Adipose tissue (tissue), 3 donors: ENCODE measurements around the gene PRKAG2. TPM values are rescaled to one million over a fixed set of nuclear protein-coding genes. Genes with fewer than 3 reads are reported as not detected.

Experiments
- H3K27ac ChIP-seq: one replicate; pipeline ENCODE4 v1.5.1; 2013; ENCODE audit warnings: low read depth, low read length
- WGBS, 3 donors: extraction: QIAGEN DNeasy Blood & Tissue Kit; methylation state at CpG; one replicate each; pipeline ENCODE4 v1.1.7; 2013; 5-methylcytosine and 5-hydroxymethylcytosine counted together
- polyA plus RNA-seq, 3 donors: library from polyadenylated mRNA; stranded (reverse); fragments of 200-250 nt; gene quantifications; one replicate each; pipeline ENCODE4 v1.2.3, GENCODE V29; 2013
- donor health status: healthy with polysubstance abuse.
- donor health status: Bipolar disorder and iron deficiency.
- donor health status: healthy.

The PRKAG2 gene
- polyA plus RNA-seq, 3 donors: 8.1 to 23.1 (median 22.2) TPM

GRCh38 chr7:151777495-151777880 is 99.4 kb downstream of the PRKAG2 start:
- 92 to 94% (median 93%) methylated on average over 5 of the region's 5 CpGs for WGBS, 3 donors

GRCh38 chr7:151776876-151777494 is 99.9 kb downstream of the PRKAG2 start:
- WGBS, 3 donors: 91 to 94% (median 94%) methylated on average over 12 of the region's 12 CpGs
- no peak overlapping the region for H3K27ac ChIP-seq

More at GRCh38 chr7:151777495-151777880, 99.4 kb downstream of the PRKAG2 start:
- no peak overlapping the region for H3K27ac ChIP-seq

- H3K27ac ChIP-seq: no peak overlapping the region
- 90 to 93% (median 91%) methylated on average over 8 of the region's 8 CpGs for WGBS, 3 donors
Observed at GRCh38 chr7:151776446-151776845, 100.5 kb downstream of the PRKAG2 start.

GRCh38 chr7:151775547-151776443 is 101.1 kb downstream of the PRKAG2 start:
- WGBS, 3 donors: 77 to 83% (median 79%) methylated on average over 14 of the region's 14 CpGs
- H3K27ac ChIP-seq: no peak overlapping the region

GRCh38 chr7:151774951-151775350 is 102.0 kb downstream of the PRKAG2 start:
- H3K27ac ChIP-seq: no peak overlapping the region
- WGBS, 3 donors: 93 to 98% (median 95%) methylated on average over 8 of the region's 8 CpGs

- H3K27ac ChIP-seq: no peak overlapping the region
- WGBS, 3 donors: 83 to 90% (median 87%) methylated on average over 9 of the region's 9 CpGs
Observed at GRCh38 chr7:151773797-151774196, 103.1 kb downstream of the PRKAG2 start.

GRCh38 chr7:151770232-151770631 is 106.7 kb downstream of the PRKAG2 start:
- H3K27ac ChIP-seq: no peak overlapping the region
- WGBS, 3 donors: 91 to 95% (median 92%) methylated on average over 4 of the region's 4 CpGs

- 81 to 91% (median 88%) methylated on average over 11 of the region's 11 CpGs for WGBS, 3 donors
- no peak overlapping the region for H3K27ac ChIP-seq
Observed at GRCh38 chr7:151769188-151769821, 107.6 kb downstream of the PRKAG2 start.

- no peak overlapping the region for H3K27ac ChIP-seq
- WGBS, 3 donors: 86 to 97% (median 87%) methylated on average over 2 of the region's 2 CpGs
Observed at GRCh38 chr7:151768805-151769187, 108.1 kb downstream of the PRKAG2 start.

GRCh38 chr7:151767557-151767956 is 109.4 kb downstream of the PRKAG2 start:
- WGBS, 3 donors: 88 to 96% (median 94%) methylated on average over 4 of the region's 4 CpGs
- no peak overlapping the region for H3K27ac ChIP-seq

- H3K27ac ChIP-seq: no peak overlapping the region
- WGBS, 3 donors: 83 to 87% (median 86%) methylated on average over 13 of the region's 13 CpGs
Observed at GRCh38 chr7:151764056-151764920, 112.6 kb downstream of the PRKAG2 start.

GRCh38 chr7:151763420-151763984 is 113.4 kb downstream of the PRKAG2 start:
- no peak overlapping the region for H3K27ac ChIP-seq
- WGBS, 3 donors: 75 to 93% (median 83%) methylated on average over 13 of the region's 13 CpGs

- H3K27ac ChIP-seq: no peak overlapping the region
- WGBS, 3 donors: 90 to 94% (median 92%) methylated on average over 18 of the region's 18 CpGs
Observed at GRCh38 chr7:151762583-151763245, 114.2 kb downstream of the PRKAG2 start.

GRCh38 chr7:151761957-151762356 is 115.0 kb downstream of the PRKAG2 start:
- 94 to 98% (median 97%) methylated on average over 9 of the region's 9 CpGs for WGBS, 3 donors

GRCh38 chr7:151761231-151761630 is 115.7 kb downstream of the PRKAG2 start:
- H3K27ac ChIP-seq: no peak overlapping the region
- WGBS, 3 donors: 79 to 80% (median 80%) methylated on average over 3 of the region's 3 CpGs

More at GRCh38 chr7:151761957-151762356, 115.0 kb downstream of the PRKAG2 start:
- no peak overlapping the region for H3K27ac ChIP-seq

GRCh38 chr7:151759591-151760042 is 117.3 kb downstream of the PRKAG2 start:
- 47 to 58% (median 51%) methylated on average over 9 of the region's 9 CpGs for WGBS, 3 donors
- no peak overlapping the region for H3K27ac ChIP-seq
